Ishikawa (cell line): ENCODE data around the gene USP22.

Experiments
- CEBPB ChIP-seq: IDR thresholded peaks from 2 replicates; pipeline ENCODE4 v1.6.1; 2012
- EGR1 ChIP-seq: IDR thresholded peaks from 2 replicates; pipeline ENCODE4 v1.6.1; 2012
- EP300 ChIP-seq: IDR thresholded peaks from 2 replicates; pipeline ENCODE4 v1.6.1; 2012; ENCODE audit warnings: borderline replicate concordance
- NFIC ChIP-seq: IDR thresholded peaks from 2 replicates; pipeline ENCODE4 v1.6.1; 2012
- RAD21 ChIP-seq: IDR thresholded peaks from 2 replicates; pipeline ENCODE4 v1.6.1; 2012; ENCODE audit warnings: low read depth
- TAF1 ChIP-seq: IDR thresholded peaks from 2 replicates; pipeline ENCODE4 v1.6.1; 2012; ENCODE audit warnings: low read depth, mild to moderate bottlenecking
- TCF12 ChIP-seq: IDR thresholded peaks from 2 replicates; pipeline ENCODE4 v1.6.1; 2012; ENCODE audit warnings: low read depth
- TEAD4 ChIP-seq: IDR thresholded peaks from 2 replicates; pipeline ENCODE4 v1.6.1; 2012
- YY1 ChIP-seq: IDR thresholded peaks from 2 replicates; pipeline ENCODE4 v1.6.1; 2012; ENCODE audit warnings: low read depth
- ZBTB7A ChIP-seq: IDR thresholded peaks from 2 replicates; pipeline ENCODE4 v1.6.1; 2012; ENCODE audit warnings: low read depth
- TF ChIP-seq, protein P1 (sequence below): IDR thresholded peaks from 2 replicates; pipeline ENCODE4 v1.6.1; 2012
- TF ChIP-seq, protein P2 (sequence below): IDR thresholded peaks from 2 replicates; pipeline ENCODE4 v1.6.1; 2012; ENCODE audit warnings: low read depth, mild to moderate bottlenecking

DNA sequence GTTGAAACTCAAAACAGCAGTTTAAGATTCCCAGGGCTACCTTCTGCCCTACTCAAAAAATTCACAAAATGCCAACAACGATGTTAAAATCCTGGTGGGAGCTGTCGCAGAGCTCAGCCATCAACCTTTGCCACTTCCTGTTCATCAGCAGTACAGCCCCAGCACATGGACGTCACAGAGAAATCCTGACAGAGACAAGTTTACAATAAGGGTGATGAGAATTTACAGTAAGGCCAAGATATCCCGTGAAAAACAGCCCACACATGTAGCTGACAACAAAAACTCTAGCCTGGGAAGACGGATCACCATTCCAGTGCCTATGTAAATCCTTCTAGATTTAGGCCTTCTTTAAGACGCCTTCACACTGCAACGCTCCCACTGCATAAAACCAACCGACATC lies 18.8 kb downstream of the USP22 start:
- TF ChIP-seq EGR1 (no peak), TCF12 (no peak), CEBPB (no peak), EP300 (no peak), YY1 (no peak), RAD21 (no peak), NFIC (no peak), TAF1 (no peak), ZBTB7A (no peak), TEAD4 (no peak)
- TF ChIP-seq, protein P1, sequence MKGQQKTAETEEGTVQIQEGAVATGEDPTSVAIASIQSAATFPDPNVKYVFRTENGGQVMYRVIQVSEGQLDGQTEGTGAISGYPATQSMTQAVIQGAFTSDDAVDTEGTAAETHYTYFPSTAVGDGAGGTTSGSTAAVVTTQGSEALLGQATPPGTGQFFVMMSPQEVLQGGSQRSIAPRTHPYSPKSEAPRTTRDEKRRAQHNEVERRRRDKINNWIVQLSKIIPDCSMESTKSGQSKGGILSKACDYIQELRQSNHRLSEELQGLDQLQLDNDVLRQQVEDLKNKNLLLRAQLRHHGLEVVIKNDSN: no peak
- TF ChIP-seq, protein P2, sequence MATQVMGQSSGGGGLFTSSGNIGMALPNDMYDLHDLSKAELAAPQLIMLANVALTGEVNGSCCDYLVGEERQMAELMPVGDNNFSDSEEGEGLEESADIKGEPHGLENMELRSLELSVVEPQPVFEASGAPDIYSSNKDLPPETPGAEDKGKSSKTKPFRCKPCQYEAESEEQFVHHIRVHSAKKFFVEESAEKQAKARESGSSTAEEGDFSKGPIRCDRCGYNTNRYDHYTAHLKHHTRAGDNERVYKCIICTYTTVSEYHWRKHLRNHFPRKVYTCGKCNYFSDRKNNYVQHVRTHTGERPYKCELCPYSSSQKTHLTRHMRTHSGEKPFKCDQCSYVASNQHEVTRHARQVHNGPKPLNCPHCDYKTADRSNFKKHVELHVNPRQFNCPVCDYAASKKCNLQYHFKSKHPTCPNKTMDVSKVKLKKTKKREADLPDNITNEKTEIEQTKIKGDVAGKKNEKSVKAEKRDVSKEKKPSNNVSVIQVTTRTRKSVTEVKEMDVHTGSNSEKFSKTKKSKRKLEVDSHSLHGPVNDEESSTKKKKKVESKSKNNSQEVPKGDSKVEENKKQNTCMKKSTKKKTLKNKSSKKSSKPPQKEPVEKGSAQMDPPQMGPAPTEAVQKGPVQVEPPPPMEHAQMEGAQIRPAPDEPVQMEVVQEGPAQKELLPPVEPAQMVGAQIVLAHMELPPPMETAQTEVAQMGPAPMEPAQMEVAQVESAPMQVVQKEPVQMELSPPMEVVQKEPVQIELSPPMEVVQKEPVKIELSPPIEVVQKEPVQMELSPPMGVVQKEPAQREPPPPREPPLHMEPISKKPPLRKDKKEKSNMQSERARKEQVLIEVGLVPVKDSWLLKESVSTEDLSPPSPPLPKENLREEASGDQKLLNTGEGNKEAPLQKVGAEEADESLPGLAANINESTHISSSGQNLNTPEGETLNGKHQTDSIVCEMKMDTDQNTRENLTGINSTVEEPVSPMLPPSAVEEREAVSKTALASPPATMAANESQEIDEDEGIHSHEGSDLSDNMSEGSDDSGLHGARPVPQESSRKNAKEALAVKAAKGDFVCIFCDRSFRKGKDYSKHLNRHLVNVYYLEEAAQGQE: no peak
